GM04503 (cell line): ENCODE data around the gene TMEM98.
"Not testable (repeated sequence)": the region's sequence is repeated elsewhere in the genome, so short reads cannot be mapped to it uniquely, and the experiment has no call there.

Experiments used
- DNase-seq: peaks from one replicate; pipeline ENCODE4 v3.0.0-alpha.2; 2012; ENCODE audit warnings: low read depth

Gene TMEM98

DNA sequence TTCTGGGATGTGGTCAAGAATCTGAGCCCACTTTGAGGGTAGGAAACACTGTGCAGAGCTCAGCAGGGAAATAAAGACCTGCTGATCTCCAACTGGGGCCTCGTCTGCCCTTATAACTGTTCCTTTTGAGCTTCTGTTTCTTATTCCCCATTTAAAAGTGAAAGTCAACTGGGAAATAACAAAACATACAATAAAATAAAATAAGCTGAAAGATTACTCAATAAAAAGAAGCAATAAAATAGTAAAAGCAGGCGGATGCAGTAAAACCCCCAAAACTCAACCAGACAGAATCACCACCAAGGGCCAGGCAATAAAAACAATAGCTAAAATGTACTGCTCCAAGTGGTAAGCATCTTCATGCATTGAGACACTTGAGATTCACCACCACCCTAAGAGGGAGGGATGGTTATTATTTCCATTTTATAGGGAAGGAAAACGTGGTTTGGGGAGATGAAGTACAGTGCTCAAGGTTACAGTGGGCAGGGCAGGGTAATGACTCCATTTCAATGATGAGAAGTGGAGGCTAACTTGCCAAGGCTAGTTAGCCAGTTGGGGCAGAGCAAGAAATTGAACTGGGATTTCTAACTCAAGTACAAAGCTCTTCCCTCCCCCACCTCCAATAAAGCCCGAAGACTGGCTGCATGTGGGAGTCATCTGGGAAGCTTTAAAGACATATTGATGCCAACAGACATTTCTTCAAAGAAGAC lies 57.2 kb downstream of the TMEM98 start:
- no peak for DNase-seq

DNA sequence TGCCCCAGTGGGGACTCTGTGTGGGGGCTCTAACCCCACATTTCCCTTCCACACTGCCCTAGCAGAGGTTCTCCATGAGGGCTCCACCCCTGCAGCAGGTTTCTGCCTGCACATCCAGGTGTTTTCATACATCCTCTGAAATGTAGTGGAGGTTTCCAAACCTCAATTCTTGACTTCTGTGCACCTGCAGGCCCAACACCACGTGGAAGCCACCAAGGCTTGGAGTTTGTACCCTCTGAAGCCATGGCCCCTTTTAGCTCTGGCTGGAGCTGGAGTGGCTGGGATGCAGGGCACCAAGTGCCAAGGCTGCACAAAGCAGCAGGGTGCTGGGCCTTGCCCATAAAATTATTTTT lies 59.5 kb downstream of the TMEM98 start:
- not testable (repeated sequence) for DNase-seq

DNA sequence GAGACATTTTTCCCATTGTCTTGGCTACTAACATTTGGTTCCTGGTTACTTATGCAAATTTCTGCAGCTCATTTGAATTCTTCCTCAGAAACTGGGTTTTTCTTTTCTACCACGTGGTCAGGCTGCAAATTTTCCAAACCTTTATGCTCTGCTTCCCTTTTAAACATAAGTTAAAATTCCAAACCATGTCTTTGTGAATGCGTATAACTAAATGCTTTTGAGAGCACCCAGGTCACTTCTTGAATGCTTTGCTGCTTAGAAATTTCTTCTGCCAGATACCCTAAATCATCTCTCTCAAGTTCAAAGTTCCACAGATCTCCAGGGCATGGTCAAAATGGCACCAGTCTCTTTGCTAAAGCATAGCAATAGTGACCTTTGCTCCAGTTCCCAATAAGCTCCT lies 59.9 kb downstream of the TMEM98 start:
- not testable (repeated sequence) for DNase-seq

DNA sequence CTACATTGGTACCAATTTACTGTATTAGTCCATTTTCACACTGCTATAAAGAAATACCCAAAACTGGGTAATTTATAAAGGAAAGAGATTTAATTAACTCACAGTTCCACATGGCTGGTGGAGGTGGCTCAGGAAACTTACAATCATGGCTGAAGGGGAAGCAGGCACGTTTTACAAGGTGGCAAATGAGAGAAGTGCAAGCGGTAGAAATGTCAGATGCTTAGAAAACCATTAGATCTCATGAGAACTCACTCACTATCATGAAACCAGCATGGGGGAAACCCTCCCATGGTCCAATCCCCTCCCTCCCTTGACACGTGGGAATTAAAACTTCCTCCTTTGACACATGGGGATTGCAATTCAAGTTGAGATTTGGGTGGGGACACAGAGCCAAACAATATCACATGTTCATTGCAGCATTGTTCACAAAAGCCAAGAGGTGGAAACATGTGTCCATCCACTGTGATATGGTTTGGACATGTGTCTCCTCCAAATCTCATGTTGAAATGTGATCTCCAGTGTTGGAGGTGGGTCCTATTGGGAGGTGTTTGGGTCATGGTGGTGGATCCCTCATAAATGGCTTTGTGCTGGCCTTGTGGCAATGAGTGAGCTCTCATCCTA lies 60.6 kb downstream of the TMEM98 start:
- no peak for DNase-seq

- DNase-seq, result no peak
Observed at GRCh38 chr17:32992321-32993033, 64.5 kb downstream of the TMEM98 start.

- DNase-seq, result no peak
Observed at GRCh38 chr17:32993977-32994376, 66.0 kb downstream of the TMEM98 start.
